K562 (cell line): ENCODE data around the gene BLM.

ENCODE experiments used
- CEBPG ChIP-seq, 3 experiments: fragments of 200-800 bp in 1 of 3; sonication (Bioruptor generic) in 1 of 3; sonication (generic) in 1 of 3; formaldehyde crosslinking in 1 of 3; IDR thresholded peaks in 2 of 3; conservative IDR thresholded peaks in 1 of 3; 2 replicates each; pipeline versions ENCODE4 v1.6.1 to v1.8.0; 2016 to 2022; ENCODE audit warnings: missing compliant biosample characterization in 2 of 3, missing genetic modification characterization in 2 of 3, mild to moderate bottlenecking in 1 of 3, missing genetic modification reagents in 1 of 3
- ETS1 ChIP-seq: conservative IDR thresholded peaks from 2 replicates; pipeline ENCODE4 v1.6.1; 2011; ENCODE audit warnings: low read depth, mild to moderate bottlenecking, low read length; ENCODE audit not compliant: control insufficient read depth
- EZH2 ChIP-seq: IDR thresholded peaks from 2 replicates; pipeline ENCODE4 v1.6.1; 2012; ENCODE audit warnings: low read depth, mild to moderate bottlenecking, inconsistent platforms, low read length, borderline replicate concordance
- IRF2 ChIP-seq: sonication (generic); formaldehyde crosslinking; IDR thresholded peaks from 2 replicates; pipeline ENCODE4 v1.8.1; 2022; ENCODE audit warnings: mild to moderate bottlenecking, missing genetic modification reagents
- MCM2 ChIP-seq: fragments of 450-650 bp; IDR thresholded peaks from 2 replicates; pipeline ENCODE4 v1.6.1; 2017; ENCODE audit warnings: low read depth, mild to moderate bottlenecking
- MXD1 ChIP-seq: fragments of 250-450 bp; sonication (Bioruptor Pico); IDR thresholded peaks from 2 replicates; pipeline ENCODE4 v1.8.0; 2021; ENCODE audit warnings: borderline replicate concordance, mild to moderate bottlenecking, moderate library complexity; ENCODE audit not compliant: poor library complexity, severe bottlenecking
- POLR2A ChIP-seq: fragments of 450-650 bp; conservative IDR thresholded peaks from 2 replicates; pipeline ENCODE4 v1.6.1; 2016
- ZBTB11 ChIP-seq, 3 experiments: fragments of 200-800 bp in 1 of 3; fragments of 250-450 bp in 1 of 3; fragments of 450-650 bp in 1 of 3; sonication (Bioruptor Pico) in 1 of 3; sonication (Bioruptor generic) in 1 of 3; formaldehyde crosslinking in 1 of 3; IDR thresholded peaks; 2 replicates each; pipeline versions ENCODE4 v1.6.1 to v1.8.0; 2016 to 2022; ENCODE audit warnings: mild to moderate bottlenecking in 2 of 3, missing genetic modification characterization in 2 of 3, missing compliant biosample characterization in 1 of 3, moderate library complexity in 1 of 3
- ZNF444 ChIP-seq: fragments of 250-450 bp; sonication (Bioruptor Pico); IDR thresholded peaks from 2 replicates; pipeline ENCODE4 v1.4.0; 2020; ENCODE audit warnings: mild to moderate bottlenecking, moderate library complexity
- ZNF449 ChIP-seq: fragments of 250-450 bp; sonication (Bioruptor Pico); IDR thresholded peaks from 2 replicates; pipeline ENCODE4 v1.8.0; 2022; ENCODE audit warnings: moderate library complexity, mild to moderate bottlenecking, inconsistent platforms
- TF ChIP-seq, protein P1 (sequence below): fragments of 450-650 bp; IDR thresholded peaks from 2 replicates; pipeline ENCODE4 v1.6.1; 2017; ENCODE audit warnings: mild to moderate bottlenecking, moderate library complexity
- TF ChIP-seq, protein P2 (sequence below), 3 experiments: IDR thresholded peaks in 2 of 3; conservative IDR thresholded peaks in 1 of 3; 2 replicates each; pipeline ENCODE4 v1.5.1; 2011 to 2012; ENCODE audit warnings: low read length in 3 of 3, mild to moderate bottlenecking in 3 of 3, control low read depth in 2 of 3, improper control_type of control experiment in 1 of 3, inconsistent platforms in 1 of 3, low read depth in 1 of 3, mixed read lengths in 1 of 3, moderate library complexity in 1 of 3; ENCODE audit not compliant: insufficient read depth in 2 of 3
- TF ChIP-seq, protein P3 (sequence below), 2 experiments: fragments of 200-800 bp in 1 of 2; sonication (Bioruptor generic) in 1 of 2; sonication (generic) in 1 of 2; formaldehyde crosslinking in 1 of 2; IDR thresholded peaks in 1 of 2; conservative IDR thresholded peaks in 1 of 2; 2 replicates each; pipeline versions ENCODE4 v1.5.0 to v1.6.1; 2016 to 2020; ENCODE audit warnings: missing compliant biosample characterization in 1 of 2, missing genetic modification characterization in 1 of 2, missing genetic modification reagents in 1 of 2

- TF ChIP-seq ZBTB11 (CRISPR knock-in tag; IDR thresholded peaks at IDR 0.05) (no peak), POLR2A (no peak), ZNF449 (CRISPR knock-in tag) (no peak), ETS1 (no peak), MCM2 (no peak), IRF2 (CRISPR knock-in tag) (no peak), EZH2 (no peak), ZNF444 (CRISPR knock-in tag) (no peak), CEBPG (CRISPR knock-in tag; IDR thresholded peaks at IDR 0.05) (no peak), CEBPG (tag; conservative IDR thresholded peaks at IDR 0.05 in 1 of 2, IDR thresholded peaks at IDR 0.05 in 1 of 2) (no peak), MXD1 (CRISPR knock-in tag) (no peak)
- TF ChIP-seq, protein P1, sequence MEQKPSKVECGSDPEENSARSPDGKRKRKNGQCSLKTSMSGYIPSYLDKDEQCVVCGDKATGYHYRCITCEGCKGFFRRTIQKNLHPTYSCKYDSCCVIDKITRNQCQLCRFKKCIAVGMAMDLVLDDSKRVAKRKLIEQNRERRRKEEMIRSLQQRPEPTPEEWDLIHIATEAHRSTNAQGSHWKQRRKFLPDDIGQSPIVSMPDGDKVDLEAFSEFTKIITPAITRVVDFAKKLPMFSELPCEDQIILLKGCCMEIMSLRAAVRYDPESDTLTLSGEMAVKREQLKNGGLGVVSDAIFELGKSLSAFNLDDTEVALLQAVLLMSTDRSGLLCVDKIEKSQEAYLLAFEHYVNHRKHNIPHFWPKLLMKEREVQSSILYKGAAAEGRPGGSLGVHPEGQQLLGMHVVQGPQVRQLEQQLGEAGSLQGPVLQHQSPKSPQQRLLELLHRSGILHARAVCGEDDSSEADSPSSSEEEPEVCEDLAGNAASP: no peak
- TF ChIP-seq, protein P2, sequence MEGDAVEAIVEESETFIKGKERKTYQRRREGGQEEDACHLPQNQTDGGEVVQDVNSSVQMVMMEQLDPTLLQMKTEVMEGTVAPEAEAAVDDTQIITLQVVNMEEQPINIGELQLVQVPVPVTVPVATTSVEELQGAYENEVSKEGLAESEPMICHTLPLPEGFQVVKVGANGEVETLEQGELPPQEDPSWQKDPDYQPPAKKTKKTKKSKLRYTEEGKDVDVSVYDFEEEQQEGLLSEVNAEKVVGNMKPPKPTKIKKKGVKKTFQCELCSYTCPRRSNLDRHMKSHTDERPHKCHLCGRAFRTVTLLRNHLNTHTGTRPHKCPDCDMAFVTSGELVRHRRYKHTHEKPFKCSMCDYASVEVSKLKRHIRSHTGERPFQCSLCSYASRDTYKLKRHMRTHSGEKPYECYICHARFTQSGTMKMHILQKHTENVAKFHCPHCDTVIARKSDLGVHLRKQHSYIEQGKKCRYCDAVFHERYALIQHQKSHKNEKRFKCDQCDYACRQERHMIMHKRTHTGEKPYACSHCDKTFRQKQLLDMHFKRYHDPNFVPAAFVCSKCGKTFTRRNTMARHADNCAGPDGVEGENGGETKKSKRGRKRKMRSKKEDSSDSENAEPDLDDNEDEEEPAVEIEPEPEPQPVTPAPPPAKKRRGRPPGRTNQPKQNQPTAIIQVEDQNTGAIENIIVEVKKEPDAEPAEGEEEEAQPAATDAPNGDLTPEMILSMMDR (IDR thresholded peaks at IDR 0.05 in 2 of 3, conservative IDR thresholded peaks at IDR 0.05 in 1 of 3; ENCODE audit: insufficient read depth in 2 of 3, low read depth in 1 of 3, low read length in 3 of 3): no peak
- TF ChIP-seq, protein P3, sequence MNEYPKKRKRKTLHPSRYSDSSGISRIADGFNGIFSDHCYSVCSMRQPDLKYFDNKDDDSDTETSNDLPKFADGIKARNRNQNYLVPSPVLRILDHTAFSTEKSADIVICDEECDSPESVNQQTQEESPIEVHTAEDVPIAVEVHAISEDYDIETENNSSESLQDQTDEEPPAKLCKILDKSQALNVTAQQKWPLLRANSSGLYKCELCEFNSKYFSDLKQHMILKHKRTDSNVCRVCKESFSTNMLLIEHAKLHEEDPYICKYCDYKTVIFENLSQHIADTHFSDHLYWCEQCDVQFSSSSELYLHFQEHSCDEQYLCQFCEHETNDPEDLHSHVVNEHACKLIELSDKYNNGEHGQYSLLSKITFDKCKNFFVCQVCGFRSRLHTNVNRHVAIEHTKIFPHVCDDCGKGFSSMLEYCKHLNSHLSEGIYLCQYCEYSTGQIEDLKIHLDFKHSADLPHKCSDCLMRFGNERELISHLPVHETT (CRISPR knock-in tag; conservative IDR thresholded peaks at IDR 0.05 in 1 of 2, IDR thresholded peaks at IDR 0.05 in 1 of 2): no peak
Observed at GRCh38 chr15:90698629-90699028, 18.5 kb upstream of the BLM start.
